ENCODE results near the gene ECSCR. TPM values are rescaled to one million over a fixed set of nuclear protein-coding genes. Genes with fewer than 3 reads are reported as not detected.
"Not testable (repeated sequence)": the region's sequence is repeated elsewhere in the genome, so short reads cannot be mapped to it uniquely, and the experiment has no call there.

The ECSCR gene
- total RNA-seq, 1 experiment from 2014 or later, result not detected

GRCh38 chr5:139488260-139488659 lies 25.7 kb upstream of the ECSCR start:
- Mint-ChIP-seq H3K4me3 (ENCODE audit: low read depth, unreplicated experiment) (no peak overlapping the region), H3K36me3 (ENCODE audit: insufficient read depth, unreplicated experiment) (no peaks in the 10 kb centered on the region), H3K4me1 (ENCODE audit: low read depth, unreplicated experiment) (peaks cover 11% of the 10 kb centered on the region), H3K27me3 (ENCODE audit: unreplicated experiment) (no peaks in the 10 kb centered on the region), H3K27ac (ENCODE audit: unreplicated experiment) (no peak overlapping the region), H3K9me3 (ENCODE audit: low read depth, unreplicated experiment) (no peaks in the 10 kb centered on the region)
- intact Hi-C loops (cut with micrococcal nuclease; ENCODE audit: unreplicated experiment), result no loop called here
- CTCF ChIA-PET, result no interaction called here
- no TSS peak for BruUV-seq (replicated peaks)
- TF ChIP-seq, protein P1, sequence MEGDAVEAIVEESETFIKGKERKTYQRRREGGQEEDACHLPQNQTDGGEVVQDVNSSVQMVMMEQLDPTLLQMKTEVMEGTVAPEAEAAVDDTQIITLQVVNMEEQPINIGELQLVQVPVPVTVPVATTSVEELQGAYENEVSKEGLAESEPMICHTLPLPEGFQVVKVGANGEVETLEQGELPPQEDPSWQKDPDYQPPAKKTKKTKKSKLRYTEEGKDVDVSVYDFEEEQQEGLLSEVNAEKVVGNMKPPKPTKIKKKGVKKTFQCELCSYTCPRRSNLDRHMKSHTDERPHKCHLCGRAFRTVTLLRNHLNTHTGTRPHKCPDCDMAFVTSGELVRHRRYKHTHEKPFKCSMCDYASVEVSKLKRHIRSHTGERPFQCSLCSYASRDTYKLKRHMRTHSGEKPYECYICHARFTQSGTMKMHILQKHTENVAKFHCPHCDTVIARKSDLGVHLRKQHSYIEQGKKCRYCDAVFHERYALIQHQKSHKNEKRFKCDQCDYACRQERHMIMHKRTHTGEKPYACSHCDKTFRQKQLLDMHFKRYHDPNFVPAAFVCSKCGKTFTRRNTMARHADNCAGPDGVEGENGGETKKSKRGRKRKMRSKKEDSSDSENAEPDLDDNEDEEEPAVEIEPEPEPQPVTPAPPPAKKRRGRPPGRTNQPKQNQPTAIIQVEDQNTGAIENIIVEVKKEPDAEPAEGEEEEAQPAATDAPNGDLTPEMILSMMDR (IDR thresholded peaks at IDR 0.05; ENCODE audit: unreplicated experiment), result no peak
- DNase-seq, result no peak

GRCh38 chr5:139486201-139486600 lies 23.7 kb upstream of the ECSCR start:
- H3K27ac Mint-ChIP-seq (ENCODE audit: unreplicated experiment), result no peak overlapping the region
- H3K9me3 Mint-ChIP-seq (ENCODE audit: low read depth, unreplicated experiment), result no peaks in the 10 kb centered on the region
- peaks cover 17% of the 10 kb centered on the region for H3K4me1 Mint-ChIP-seq (ENCODE audit: low read depth, unreplicated experiment)
- TF ChIP-seq, protein P1 (IDR thresholded peaks at IDR 0.05; ENCODE audit: unreplicated experiment), result no peak
- no peak overlapping the region for H3K4me3 Mint-ChIP-seq (ENCODE audit: low read depth, unreplicated experiment)
- no peak for DNase-seq
- H3K36me3 Mint-ChIP-seq (ENCODE audit: insufficient read depth, unreplicated experiment), result peaks cover 13% of the 10 kb centered on the region
- H3K27me3 Mint-ChIP-seq (ENCODE audit: unreplicated experiment), result no peaks in the 10 kb centered on the region
- CTCF ChIA-PET, result no interaction called here
- intact Hi-C loops (cut with micrococcal nuclease; ENCODE audit: unreplicated experiment), result no loop called here
- BruUV-seq (replicated peaks), result no TSS peak

GRCh38 chr5:139482890-139483208 lies 20.3 kb upstream of the ECSCR start:
- intact Hi-C loops (cut with micrococcal nuclease; ENCODE audit: unreplicated experiment); DNase-seq; H3K27me3 Mint-ChIP-seq (ENCODE audit: unreplicated experiment); BruUV-seq (replicated peaks); H3K9me3 Mint-ChIP-seq (ENCODE audit: low read depth, unreplicated experiment): not testable (repeated sequence)
- Mint-ChIP-seq H3K36me3 (ENCODE audit: insufficient read depth, unreplicated experiment) (peaks cover 13% of the 10 kb centered on the region), H3K27ac (ENCODE audit: unreplicated experiment) (peak overlapping the region; percentile 89), H3K4me1 (ENCODE audit: low read depth, unreplicated experiment) (peaks cover 17% of the 10 kb centered on the region), H3K4me3 (ENCODE audit: low read depth, unreplicated experiment) (peak overlapping the region; percentile 54)
- CTCF ChIA-PET, result interaction anchor here (1.3 to 1.9 kb wide), 6 partner anchors 10 to 60 kb away, joined by 4 to 12 read pairs (median 6); partner anchors contain the start of genes DNAJC18 and ECSCR

- intact Hi-C loops (cut with micrococcal nuclease; ENCODE audit: unreplicated experiment), result no loop called here
- Mint-ChIP-seq H3K36me3 (ENCODE audit: insufficient read depth, unreplicated experiment) (peaks cover 13% of the 10 kb centered on the region), H3K27ac (ENCODE audit: unreplicated experiment) (peak within 1 kb of the TSS; percentile 89), H3K4me1 (ENCODE audit: low read depth, unreplicated experiment) (peaks cover 17% of the 10 kb centered on the region), H3K4me3 (ENCODE audit: low read depth, unreplicated experiment) (peak within 1 kb of the TSS; percentile 54), H3K27me3 (ENCODE audit: unreplicated experiment) (no peaks in the 10 kb centered on the region), H3K9me3 (ENCODE audit: low read depth, unreplicated experiment) (no peaks in the 10 kb centered on the region)
- CTCF ChIA-PET, result interaction anchor here (0.5 to 2.0 kb wide), 9 partner anchors 11 to 163 kb away, joined by 3 to 15 read pairs (median 6); partner anchors contain the start of genes DNAJC18 and ECSCR
- peak; percentile 89 for DNase-seq
- TF ChIP-seq, protein P1 (IDR thresholded peaks at IDR 0.05; ENCODE audit: unreplicated experiment), result no peak
- BruUV-seq (replicated peaks), result TSS peak; percentile 74
Measured at GRCh38 chr5:139482050-139482889, 19.7 kb upstream of the ECSCR start, which contains the start of gene STING1. Gene STING1 (minus strand): TSS chr5:139482758. CDS start chr5:139481704, 1,054 bp downstream.

All from Calu3 (cell line).